IMR-90 (cell line): ENCODE results near the gene EPS8. TPM values are rescaled to one million over a fixed set of nuclear protein-coding genes. Genes with fewer than 3 reads are reported as not detected.

Source experiments
- ATAC-seq: fragments of 200-7000 bp; cut with Tn5 transposase; 2 replicates; pipeline ENCODE4 v1.9.1; 2020; ENCODE audit warnings: low read depth, mild to moderate bottlenecking, moderate library complexity
- BruUV-seq: library from RNA; stranded (reverse); fragments of 400-500 nt; replicated peaks from 2 replicates; lab custom pipeline; 2021; lab: Mats Ljungman, UMichigan
- CTCF ChIA-PET: fragments of 300-600 bp; formaldehyde crosslinking; extraction: SDS; loops from one replicate; lab custom pipeline; 2021; ENCODE audit warnings: antibody characterized with exemption; lab: Yijun Ruan, JAX
- POLR2A ChIA-PET: fragments of 300-600 bp; sonication (Branson Sonifier 250); formaldehyde crosslinking; loops from one replicate; lab custom pipeline; 2022; ENCODE audit warnings: antibody characterized with exemption; ENCODE audit not compliant: unreplicated experiment; lab: Charles Lee
- DNase-seq: peaks from one replicate; pipeline ENCODE4 v3.0.0; 2013
- H2AFZ ChIP-seq: replicated peaks from 2 replicates; pipeline ENCODE3; 2013; ENCODE audit warnings: low read length, mild to moderate bottlenecking; ENCODE audit not compliant: poor library complexity
- H2AK5ac ChIP-seq: 2 replicates; pipeline ENCODE4 v1.6.1; 2013; ENCODE audit warnings: low read depth, low read length, inconsistent platforms
- H2AK9ac ChIP-seq: replicated peaks from 2 replicates; pipeline ENCODE3; 2013; ENCODE audit warnings: mild to moderate bottlenecking, low read depth, low read length, moderate library complexity; ENCODE audit not compliant: poor library complexity
- H2BK120ac ChIP-seq: 2 replicates; pipeline ENCODE4 v1.6.1; 2013; ENCODE audit warnings: low read depth, low read length, inconsistent platforms
- H2BK15ac ChIP-seq: 3 replicates; pipeline ENCODE4 v1.6.1; 2013; ENCODE audit warnings: low read depth, low read length, inconsistent platforms
- H2BK20ac ChIP-seq: 2 replicates; pipeline ENCODE4 v1.6.1; 2013; ENCODE audit warnings: low read depth, mild to moderate bottlenecking, inconsistent platforms, low read length, moderate library complexity
- H2BK5ac ChIP-seq: 2 replicates; pipeline ENCODE4 v1.6.1; 2013; ENCODE audit warnings: mild to moderate bottlenecking, low read depth, low read length, inconsistent platforms; ENCODE audit not compliant: poor library complexity, severe bottlenecking
- H3K14ac ChIP-seq: replicated peaks from 2 replicates; pipeline ENCODE4 v1.6.1; 2013; ENCODE audit warnings: low read depth, low read length, inconsistent platforms
- H3K18ac ChIP-seq: 2 replicates; pipeline ENCODE4 v1.6.1; 2013; ENCODE audit warnings: low read depth, low read length, control low read depth
- H3K23ac ChIP-seq: 2 replicates; pipeline ENCODE4 v1.6.1; 2013; ENCODE audit warnings: low read depth, low read length, inconsistent platforms
- H3K27ac ChIP-seq: 2 replicates; pipeline ENCODE4 v1.5.1; 2013; ENCODE audit warnings: mild to moderate bottlenecking, control low read depth, low read length; ENCODE audit not compliant: insufficient read depth
- H3K27me3 ChIP-seq: 2 replicates; pipeline ENCODE4 v1.6.1; 2013; ENCODE audit warnings: low read length; ENCODE audit not compliant: control insufficient read depth, insufficient read depth
- H3K36me3 ChIP-seq: 2 replicates; pipeline ENCODE4 v1.6.1; 2013; ENCODE audit warnings: low read length, mixed read lengths; ENCODE audit not compliant: control insufficient read depth, insufficient read depth
- H3K4ac ChIP-seq: 2 replicates; pipeline ENCODE4 v1.6.1; 2013; ENCODE audit warnings: low read depth, low read length, inconsistent platforms
- H3K4me1 ChIP-seq: 2 replicates; pipeline ENCODE4 v1.6.1; 2013; ENCODE audit warnings: low read length, mixed read lengths; ENCODE audit not compliant: control insufficient read depth, insufficient read depth
- H3K4me2 ChIP-seq: 2 replicates; pipeline ENCODE4 v1.6.1; 2013; ENCODE audit warnings: low read depth, mild to moderate bottlenecking, control low read depth, low read length, moderate library complexity
- H3K4me3 ChIP-seq: 2 replicates; pipeline ENCODE4 v1.5.1; 2013; ENCODE audit warnings: low read depth, mild to moderate bottlenecking, control low read depth, low read length, moderate library complexity; ENCODE audit not compliant: insufficient read depth
- H3K56ac ChIP-seq: 2 replicates; pipeline ENCODE4 v1.6.1; 2013; ENCODE audit warnings: low read length, inconsistent platforms; ENCODE audit not compliant: insufficient read depth; ENCODE audit errors: extremely low read depth
- H3K79me1 ChIP-seq, 2 experiments: 2 replicates each; pipeline ENCODE4 v1.6.1; 2013; ENCODE audit warnings: low read length in 2 of 2, inconsistent platforms in 1 of 2, low read depth in 1 of 2
- H3K9ac ChIP-seq: 2 replicates; pipeline ENCODE4 v1.6.1; 2013; ENCODE audit warnings: low read depth, low read length, control low read depth
- H3K9me1 ChIP-seq: 2 replicates; pipeline ENCODE4 v1.6.1; 2013; ENCODE audit warnings: low read length, inconsistent platforms; ENCODE audit not compliant: insufficient read depth
- H3K9me3 ChIP-seq: 2 replicates; pipeline ENCODE4 v1.6.1; 2013; ENCODE audit warnings: low read length; ENCODE audit not compliant: control insufficient read depth, insufficient read depth
- H4K20me1 ChIP-seq: 2 replicates; pipeline ENCODE4 v1.6.1; 2013; ENCODE audit warnings: low read length, inconsistent platforms; ENCODE audit not compliant: insufficient read depth
- H4K5ac ChIP-seq: 2 replicates; pipeline ENCODE4 v1.6.1; 2013; ENCODE audit warnings: mild to moderate bottlenecking, low read depth, low read length, control low read depth
- H4K8ac ChIP-seq, 2 experiments: 2 replicates each; pipeline ENCODE4 v1.6.1; 2013; ENCODE audit warnings: low read depth in 2 of 2, low read length in 2 of 2, control low read depth in 1 of 2, inconsistent platforms in 1 of 2
- H4K91ac ChIP-seq: 2 replicates; pipeline ENCODE4 v1.6.1; 2013; ENCODE audit warnings: low read depth, low read length, inconsistent platforms; ENCODE audit not compliant: insufficient read depth
- BHLHE40 ChIP-seq: fragments of 150-350 bp; IDR thresholded peaks from 2 replicates; pipeline ENCODE4 v1.6.1; 2016; ENCODE audit warnings: mild to moderate bottlenecking, low read depth, low read length
- CEBPB ChIP-seq: IDR thresholded peaks from 2 replicates; pipeline ENCODE4 v1.6.1; 2012; ENCODE audit warnings: low read depth, low read length, improper control_type of control experiment
- ELK1 ChIP-seq: fragments of 150-350 bp; IDR thresholded peaks from 2 replicates; pipeline ENCODE4 v1.6.1; 2016; ENCODE audit warnings: low read depth, mild to moderate bottlenecking, low read length, moderate library complexity, borderline replicate concordance
- NFE2L2 ChIP-seq: fragments of 150-350 bp; IDR thresholded peaks from 2 replicates; pipeline ENCODE4 v1.6.1; 2016; ENCODE audit warnings: low read depth, mild to moderate bottlenecking, low read length
- SMC3 ChIP-seq: fragments of 150-350 bp; IDR thresholded peaks from 2 replicates; pipeline ENCODE4 v1.6.1; 2016; ENCODE audit warnings: low read depth, mild to moderate bottlenecking, antibody characterized with exemption, low read length, moderate library complexity
- WGBS, 2 experiments: methylation state at CpG; one replicate each; pipeline versions ENCODE4 v1.1.5 to v1.1.7; 2013; ENCODE audit warnings: missing lambda C conversion rate in 2 of 2; ENCODE audit not compliant: insufficient read length in 1 of 2; ENCODE audit errors: extremely low coverage in 2 of 2; 5-methylcytosine and 5-hydroxymethylcytosine counted together
- dilution Hi-C: fragments of 300-500 bp; cut with HindIII; formaldehyde crosslinking; loops from one replicate; pipeline ENCODE4 v1.14.3; 2018; ENCODE audit warnings: low sequenced_read_pairs; ENCODE audit not compliant: unreplicated experiment
- in situ Hi-C: fragments of 300-500 bp; cut with MboI; formaldehyde crosslinking; loops from 3 replicates; pipeline ENCODE4 v1.14.3; 2019; ENCODE audit warnings: low sequenced_read_pairs, inconsistent platforms, mixed read lengths
- intact Hi-C: fragments of 100-400 bp; cut with micrococcal nuclease; formaldehyde crosslinking; loops from 2 replicates; pipeline ENCODE4 v1.10.0; 2022
- polyA plus RNA-seq, 3 experiments: library from polyadenylated mRNA; depleted of rRNA; stranded (reverse); fragments of >200 nt; gene quantifications; 2 replicates each; pipeline ENCODE4 v1.2.3, GENCODE V29; 2012; ENCODE audit warnings: low replicate concordance in 1 of 3
- total RNA-seq: library from RNA; depleted of rRNA; stranded (reverse); fragments of >200 nt; gene quantifications from 2 replicates; pipeline ENCODE4 v1.2.3, GENCODE V29; 2012

EPS8 gene
- total and polyA plus RNA-seq, 2 of the 4 experiments (the other 2 are of a cell fraction): 45.1 to 104 TPM

- TF ChIP-seq BHLHE40 (no peak), NFE2L2 (no peak), SMC3 (no peak), CEBPB (no peak), ELK1 (no peak)
- Histone ChIP-seq H4K5ac (no peak overlapping the region), H2BK120ac (no peak overlapping the region), H4K8ac (no peak overlapping the region), H3K4me2 (no peak overlapping the region), H3K56ac (no peak overlapping the region), H2AK9ac (no peak overlapping the region), H4K91ac (no peak overlapping the region), H3K4me3 (no peak overlapping the region), H3K9ac (no peak overlapping the region), H2BK5ac (no peak overlapping the region), H3K9me1 (peaks cover 3% of the 10 kb centered on the region; the same call in 1 of the 2 replicates), H3K4ac (no peak overlapping the region), H3K9me3 (no peaks in the 10 kb centered on the region), H3K14ac (no peak overlapping the region), H3K4me1 (peaks cover 5% of the 10 kb centered on the region), H3K36me3 (peaks cover 3% of the 10 kb centered on the region; the same call in 1 of the 2 replicates), H2AK5ac (no peak overlapping the region), H3K79me1 (peaks cover 22 to 51% of the 10 kb centered on the region in 2 experiments), H3K27ac (no peak overlapping the region), H2BK15ac (no peak overlapping the region), H2AFZ (no peak overlapping the region), H4K20me1 (peaks cover 6% of the 10 kb centered on the region), H2BK20ac (no peak overlapping the region), H3K23ac (no peak overlapping the region), H3K27me3 (no peaks in the 10 kb centered on the region), H3K18ac (no peak overlapping the region)
- in situ Hi-C loops (no loop called here), intact Hi-C loops (no loop called here), dilution Hi-C loops (no loop called here)
- ATAC-seq (no peak), DNase-seq (no peak)
- ChIA-PET POLR2A (no interaction called here), CTCF (interaction anchor here (0.9 kb wide), 1 partner anchor 43 kb away, joined by 5 read pairs; no protein-coding TSS in a partner anchor)
- no CpG with 5 or more reads among the region's 4 CpGs for WGBS, 2 experiments
- BruUV-seq: no TSS peak
These were observed 78.2 kb downstream of the EPS8 start for GRCh38 chr12:15710860-15711510.
